ENCODE results near the gene RSRC1. TPM values are rescaled to one million over a fixed set of nuclear protein-coding genes. Genes with fewer than 3 reads are reported as not detected.

The RSRC1 gene
- total RNA-seq, 1 experiment from 2014 or later: 37.9 TPM

GRCh38 chr3:158405507-158405906 lies 295.6 kb downstream of the RSRC1 start:
- Histone ChIP-seq H3K79me1 (ENCODE audit: insufficient read depth, low read depth, low read length, poor library complexity, severe bottlenecking) (no peaks in the 10 kb centered on the region), H3K27ac (ENCODE audit: insufficient read length, low read depth, low read length) (no peak overlapping the region), H2BK20ac (ENCODE audit: low read depth, low read length, poor library complexity, severe bottlenecking) (no peak overlapping the region), H2BK120ac (ENCODE audit: low read depth, low read length, poor library complexity, severe bottlenecking) (no peak overlapping the region), H2AFZ (ENCODE audit: low read length) (no peak overlapping the region), H3K23me2 (ENCODE audit: insufficient read length, low read depth, low read length, poor library complexity, severe bottlenecking) (no peaks in the 10 kb centered on the region), H3K18ac (ENCODE audit: insufficient read length, low read depth, low read length) (no peak overlapping the region), H2BK15ac (ENCODE audit: low read depth, low read length) (no peak overlapping the region), H4K91ac (ENCODE audit: insufficient read length, low read depth, low read length) (no peak overlapping the region), H3K4ac (ENCODE audit: low read depth, low read length) (no peak overlapping the region), H3K56ac (ENCODE audit: insufficient read length, low read depth, low read length) (no peak overlapping the region), H3K4me2 (ENCODE audit: insufficient read depth, insufficient read length, low read length) (no peak overlapping the region), H3K23ac (ENCODE audit: insufficient read length, low read depth, low read length) (no peak overlapping the region), H4K20me1 (ENCODE audit: control insufficient read depth, insufficient read depth, insufficient read length) (no peaks in the 10 kb centered on the region), H2BK5ac (ENCODE audit: insufficient read length, low read length) (no peak overlapping the region), H3K9ac (ENCODE audit: extremely low read depth, insufficient read length, low read length) (no peak overlapping the region), H3K4me1 (ENCODE audit: insufficient read depth, low read length) (no peaks in the 10 kb centered on the region), H3K79me2 (ENCODE audit: insufficient read depth, low read length) (no peaks in the 10 kb centered on the region), H3K27me3 (ENCODE audit: insufficient read depth, low read length) (no peaks in the 10 kb centered on the region), H4K8ac (replicated peaks; ENCODE audit: insufficient read length, low read depth, low read length) (no peak overlapping the region), H3K9me3 (ENCODE audit: control insufficient read depth, low read depth, low read length) (no peaks in the 10 kb centered on the region), H4K5ac (ENCODE audit: insufficient read length, low read depth, low read length) (no peak overlapping the region), H3K14ac (ENCODE audit: insufficient read depth, low read length) (no peak overlapping the region), H2AK5ac (ENCODE audit: insufficient read length, low read length) (no peak overlapping the region), H3T11ph (ENCODE audit: low read length) (no peak overlapping the region), H2BK12ac (ENCODE audit: insufficient read length, low read depth, low read length) (no peak overlapping the region)
- no peak overlapping the region for H3K4me3 Mint-ChIP-seq
- no peaks in the 10 kb centered on the region for H3K27me3 Mint-ChIP-seq (ENCODE audit: low read depth)
- no peaks in the 10 kb centered on the region for H3K36me3 Mint-ChIP-seq (ENCODE audit: insufficient read depth in 1 of 3, low read depth in 3 of 3)
- no peak overlapping the region for H3K27ac Mint-ChIP-seq
- no peak for DNase-seq
- no CpG with 5 or more reads among the region's 2 CpGs for WGBS (ENCODE audit: extremely low coverage, insufficient read length, low lambda C conversion rate)
- H3K9me3 Mint-ChIP-seq: no peaks in the 10 kb centered on the region
- no peak for TF ChIP-seq CTCF (conservative IDR thresholded peaks at IDR 0.05)
- H3K4me1 Mint-ChIP-seq: peaks cover 5 to 9% of the 10 kb centered on the region in 2 experiments
